ENCODE data around the gene GSE1.

Gene GSE1

GRCh38 chr16:85709766-85710585 is 96.9 kb downstream of the GSE1 start:
- DNase-seq = no peak

- DNase-seq = no peak
These were observed 97.6 kb downstream of the GSE1 start for GRCh38 chr16:85710732-85711131.

GRCh38 chr16:85711982-85712587 is 99.0 kb downstream of the GSE1 start:
- DNase-seq = no peak

GRCh38 chr16:85712801-85713200 is 99.7 kb downstream of the GSE1 start:
- DNase-seq = no peak

DNA sequence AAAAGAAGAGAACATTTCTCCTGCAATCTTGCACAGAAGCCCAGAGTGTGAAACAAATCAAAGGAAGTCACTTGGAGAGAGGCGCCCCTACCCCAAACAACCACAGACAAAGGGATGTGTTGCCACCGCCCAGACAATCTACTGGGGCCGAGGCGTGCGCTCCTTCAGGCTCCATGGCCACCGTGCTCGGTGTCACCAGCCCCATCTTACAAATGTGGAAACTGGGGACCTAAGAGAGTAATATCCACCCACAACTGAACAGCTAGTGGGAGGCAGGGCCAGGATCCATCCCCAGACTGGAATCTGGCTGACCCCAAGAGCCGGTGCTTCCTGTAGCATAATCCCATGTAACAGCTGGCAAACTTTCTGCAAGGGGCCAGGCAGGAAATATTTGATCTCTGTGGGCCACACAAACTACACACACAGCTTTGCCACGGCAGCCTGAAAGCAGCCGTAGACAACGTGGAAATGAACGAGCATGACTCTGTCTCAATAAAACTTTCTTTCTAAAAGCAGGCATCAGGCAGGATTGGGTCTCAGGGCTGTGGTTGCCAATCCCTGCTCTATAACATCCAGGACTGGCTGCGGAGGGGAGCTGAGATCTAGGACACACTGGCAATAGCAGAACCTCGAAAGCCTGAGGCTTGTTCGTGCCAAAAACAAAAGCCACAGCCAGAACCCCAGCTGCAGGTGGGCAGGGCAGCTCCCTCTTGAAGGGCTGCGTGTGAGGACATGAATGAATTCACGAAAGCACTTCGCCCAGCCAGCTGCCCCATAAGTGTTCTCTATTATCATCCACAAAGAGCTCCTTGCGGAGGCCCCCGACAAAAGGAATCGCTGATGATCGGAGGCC is 102.3 kb downstream of the GSE1 start:
- DNase-seq = no peak

DNA sequence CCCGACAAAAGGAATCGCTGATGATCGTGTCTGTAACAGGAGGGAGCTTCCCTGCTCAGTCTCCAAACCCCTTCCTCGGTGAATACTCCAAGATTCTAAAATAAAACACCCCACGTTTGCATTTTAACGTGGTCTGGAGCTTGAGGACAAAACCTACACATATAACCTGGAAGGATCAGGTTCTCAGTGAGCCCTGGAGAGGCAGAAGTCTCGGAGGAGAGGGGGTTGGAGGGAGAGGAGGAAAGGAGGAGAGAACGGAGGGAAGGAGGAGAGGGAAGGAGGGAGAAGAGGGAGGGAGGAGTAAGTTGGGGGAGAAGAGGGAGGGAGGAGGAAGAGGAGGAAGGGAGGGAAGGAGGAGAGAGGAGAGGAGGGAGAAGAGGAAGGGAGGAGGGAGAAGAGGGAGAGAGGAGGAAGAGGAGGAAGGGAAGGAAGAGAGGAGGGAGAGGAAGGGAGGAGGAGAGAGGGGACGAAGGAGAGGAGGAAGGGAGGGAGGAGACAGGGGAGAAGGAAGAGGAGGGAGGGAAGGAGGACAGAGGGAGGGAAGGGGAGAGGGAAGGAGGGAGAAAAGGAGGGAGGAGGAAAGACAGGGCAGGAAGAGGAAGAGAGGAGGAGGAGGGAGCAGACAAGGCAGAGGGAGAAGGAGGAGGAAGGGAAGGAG is 103.0 kb downstream of the GSE1 start:
- no peak for DNase-seq

DNA sequence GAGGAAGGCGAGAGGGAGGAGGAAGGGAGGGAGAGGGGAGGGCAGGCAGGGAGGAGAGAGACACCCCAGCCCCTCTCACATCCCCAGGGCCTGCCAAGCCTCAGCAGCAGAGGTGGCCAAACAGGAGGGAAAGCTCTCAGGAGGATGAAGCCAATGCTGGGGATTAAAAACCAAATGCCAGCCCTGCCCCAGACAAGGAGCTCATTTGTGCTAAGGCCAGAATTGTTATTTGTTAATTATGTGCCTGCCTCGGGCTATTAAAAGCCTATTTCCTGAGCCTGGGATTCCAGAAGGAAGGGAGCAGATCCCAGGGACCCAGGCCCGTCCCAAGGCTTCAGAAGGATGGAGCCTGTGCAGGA is 103.5 kb downstream of the GSE1 start:
- no peak for DNase-seq

GRCh38 chr16:85717393-85718152 is 104.5 kb downstream of the GSE1 start:
- DNase-seq = no peak

GRCh38 chr16:85718153-85718477 is 105.0 kb downstream of the GSE1 start:
- DNase-seq = no peak

DNA sequence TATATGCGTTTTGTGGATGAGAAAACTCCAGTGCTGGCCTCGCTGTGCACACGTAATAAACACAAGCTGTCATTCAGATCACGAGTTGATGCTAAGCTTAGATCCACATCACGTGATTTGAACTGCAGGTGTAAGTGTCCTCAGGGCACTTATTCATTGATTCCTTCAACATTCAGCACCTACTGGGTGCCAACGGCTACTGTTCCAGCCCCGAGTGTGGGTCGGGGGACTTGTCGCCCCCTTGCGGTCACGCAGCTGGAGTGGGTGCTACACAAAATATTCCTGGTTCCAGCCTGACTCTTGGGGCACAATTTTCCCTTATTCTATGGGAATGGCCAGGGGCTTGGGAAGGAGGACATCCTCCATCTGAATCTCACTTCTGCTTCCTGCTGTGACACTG is 105.6 kb downstream of the GSE1 start:
- DNase-seq = no peak

GRCh38 chr16:85719605-85720301 is 106.6 kb downstream of the GSE1 start:
- DNase-seq = no peak

DNA sequence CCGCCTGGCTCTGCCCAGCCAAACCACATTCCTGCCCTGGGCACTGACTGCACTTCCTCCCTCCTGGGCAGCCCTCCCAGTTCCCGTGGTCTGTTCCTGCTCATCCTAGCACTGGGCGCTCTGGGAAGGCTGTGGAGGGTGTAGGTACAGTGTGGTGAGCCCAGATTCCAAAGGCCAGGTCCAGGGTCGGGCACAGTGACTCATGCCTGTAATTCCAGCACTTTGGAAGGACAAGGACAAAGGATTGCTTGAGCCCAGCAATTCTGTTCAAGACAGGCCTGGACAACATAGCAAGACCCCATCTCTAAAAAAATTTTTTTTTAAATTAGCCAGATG is 107.1 kb downstream of the GSE1 start:
- no peak for DNase-seq

DNA sequence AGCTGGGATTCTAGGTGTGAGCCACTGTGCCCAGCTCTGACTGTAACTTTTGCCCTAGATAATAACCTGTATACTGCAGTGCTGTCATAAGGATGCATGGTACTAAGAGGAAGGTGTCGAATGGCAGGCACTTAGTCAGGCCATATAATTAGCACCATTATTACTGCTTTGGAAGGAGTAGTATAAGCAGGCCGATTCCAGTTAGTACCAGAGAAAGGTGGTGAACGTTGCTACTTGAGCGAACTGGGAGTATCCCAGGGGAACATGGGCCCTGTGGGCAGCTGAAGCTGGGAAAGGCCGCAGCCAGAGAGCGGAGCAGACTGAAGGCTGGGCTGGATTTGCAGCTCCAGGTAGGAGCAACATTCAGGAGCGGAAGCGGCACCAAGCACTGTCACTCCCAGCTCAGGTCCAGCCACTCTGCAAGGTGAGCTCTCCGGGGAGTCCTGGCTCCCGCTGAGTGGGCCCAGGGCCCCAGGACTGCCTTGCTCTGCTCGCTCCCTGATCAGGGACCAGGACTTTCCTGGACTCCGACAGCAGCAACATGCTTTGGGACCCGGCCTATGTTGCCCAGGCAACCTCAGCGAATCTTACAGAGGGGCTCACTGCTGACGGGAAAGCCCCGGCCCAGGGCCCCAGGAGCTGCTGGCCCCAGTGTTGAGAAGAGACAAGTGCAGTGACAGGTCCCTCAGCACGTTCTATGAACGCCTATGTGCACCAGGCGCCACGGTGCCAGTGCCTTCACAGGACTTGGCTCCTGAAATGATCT is 109.2 kb downstream of the GSE1 start:
- DNase-seq = no peak

DNA sequence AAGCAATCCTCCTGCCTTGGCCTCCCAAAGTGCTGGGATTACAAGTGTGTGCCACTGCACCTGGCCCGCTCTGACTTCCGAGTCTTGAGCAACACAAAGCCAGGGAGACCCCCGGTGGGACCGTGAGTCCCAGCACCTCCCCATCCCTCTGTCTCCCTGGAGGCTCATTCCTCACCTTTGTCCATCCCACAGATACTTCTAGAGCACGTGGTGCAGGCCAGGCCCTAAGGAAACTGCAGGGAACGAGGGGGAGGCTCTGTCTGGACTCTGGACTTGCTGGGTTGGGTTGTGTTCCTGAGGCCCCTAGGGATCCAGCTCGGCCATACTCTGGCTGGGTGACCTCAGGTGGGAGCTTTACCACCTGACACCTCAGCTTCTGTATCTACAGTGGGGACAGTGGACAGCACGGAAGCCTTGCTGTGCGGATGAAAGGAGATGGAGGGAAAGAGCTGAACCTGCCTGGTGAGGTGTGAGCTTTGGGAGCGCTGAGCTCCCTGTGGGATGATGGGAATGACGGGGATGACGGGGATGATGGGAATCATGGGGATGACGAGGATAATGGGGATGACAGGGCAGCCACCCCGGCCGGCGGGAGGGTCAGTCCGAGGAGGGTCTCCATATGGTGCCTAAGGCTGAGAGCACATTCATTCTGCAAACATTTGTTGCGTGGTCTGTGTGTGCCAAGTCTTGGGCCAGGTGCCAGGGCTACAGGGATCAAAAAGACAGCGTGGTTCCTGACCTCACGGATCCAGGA is 111.2 kb downstream of the GSE1 start:
- no peak for DNase-seq

DNA sequence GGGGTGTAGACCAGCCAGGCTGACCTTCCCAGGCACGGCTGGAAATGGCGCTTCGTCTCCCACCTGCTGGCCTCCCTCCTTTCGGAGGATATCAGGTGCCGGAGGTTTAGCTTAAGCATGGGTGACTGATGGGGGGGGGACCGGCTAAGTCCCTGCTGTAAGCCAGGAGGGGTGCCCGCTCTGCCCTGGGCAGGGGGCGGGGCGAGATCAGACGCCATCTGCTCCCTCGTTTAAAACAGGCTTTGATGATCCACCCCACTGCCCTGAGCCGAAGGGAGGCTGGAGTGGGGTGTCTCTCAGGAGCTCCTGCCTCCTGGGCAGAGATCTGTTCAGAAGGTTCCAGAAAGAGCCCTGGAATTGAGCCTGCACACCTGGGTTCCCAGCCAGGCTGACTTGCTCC is 111.8 kb downstream of the GSE1 start:
- no peak for DNase-seq

All from GOT3 (cell line).